Gastroesophageal sphincter (tissue), 4 donors: ENCODE measurements around the gene LRRC49. TPM values are rescaled to one million over a fixed set of nuclear protein-coding genes. Genes with fewer than 3 reads are reported as not detected.

Experiments
- ATAC-seq: fragments of 150-250 bp; one replicate; pipeline ENCODE4 v1.9.1; 2016; ENCODE audit warnings: mild to moderate bottlenecking, moderate library complexity
- H3K27ac ChIP-seq, 4 donors: fragments of 200-600 bp; sonication (generic) in 3 of 4; 1 replicate in 3 of 4; 2 replicates in 1 of 4; pipeline ENCODE4 v1.5.1; 2016 to 2019
- H3K27me3 ChIP-seq: fragments of 200-600 bp; sonication (generic); one replicate; pipeline ENCODE4 v1.5.1; 2019
- H3K36me3 ChIP-seq, 2 donors: fragments of 200-600 bp; sonication (generic); one replicate each; pipeline ENCODE4 v1.5.1; 2019; ENCODE audit warnings: control low read depth in 1 of 2
- H3K4me1 ChIP-seq, 3 donors: fragments of 200-600 bp; sonication (generic); 1 replicate in 2 of 3; 2 replicates in 1 of 3; pipeline ENCODE4 v1.5.1; 2016 to 2019; ENCODE audit warnings: control low read depth in 2 of 3
- H3K4me3 ChIP-seq, 2 donors: fragments of 200-600 bp; sonication (generic); one replicate each; pipeline ENCODE4 v1.5.1; 2019; ENCODE audit warnings: mild to moderate bottlenecking in 1 of 2, moderate library complexity in 1 of 2
- H3K9me3 ChIP-seq, 3 donors: fragments of 200-600 bp; sonication (generic); one replicate each; pipeline ENCODE4 v1.5.1; 2017 to 2019; ENCODE audit warnings: control low read depth in 2 of 3
- CTCF ChIP-seq, 4 experiments: fragments of 200-600 bp in 2 of 4; fragments of 450-650 bp in 2 of 4; sonication (generic) in 1 of 4; IDR thresholded peaks; one replicate each; pipeline ENCODE4 v1.5.1; 2017 to 2019; ENCODE audit warnings: antibody characterized with exemption in 4 of 4, mild to moderate bottlenecking in 2 of 4, moderate library complexity in 2 of 4
- EP300 ChIP-seq: sonication (generic); formaldehyde crosslinking; IDR thresholded peaks from one replicate; pipeline ENCODE4 v1.6.1; 2017; ENCODE audit warnings: antibody characterized with exemption, mild to moderate bottlenecking
- POLR2A ChIP-seq, 2 donors: fragments of 450-650 bp; IDR thresholded peaks; one replicate each; pipeline ENCODE4 v1.6.1; 2017; ENCODE audit warnings: antibody characterized with exemption in 2 of 2, mild to moderate bottlenecking in 2 of 2, moderate library complexity in 1 of 2
- POLR2AphosphoS5 ChIP-seq: sonication (generic); formaldehyde crosslinking; IDR thresholded peaks from one replicate; pipeline ENCODE4 v1.6.1; 2017; ENCODE audit warnings: antibody characterized with exemption
- WGBS, 2 donors: methylation state at CpG; one replicate each; pipeline ENCODE4 v1.1.5; 2018; ENCODE audit warnings: low coverage in 1 of 2; 5-methylcytosine and 5-hydroxymethylcytosine counted together
- total RNA-seq, 4 donors: library from RNA; depleted of rRNA; stranded (reverse); fragments of >200 nt; gene quantifications; one replicate each; pipeline ENCODE4 v1.1.0, GENCODE V29; 2016

LRRC49 gene
- total RNA-seq, 4 donors from 2014 or later = 5.8 to 14.5 (median 9.2) TPM

DNA sequence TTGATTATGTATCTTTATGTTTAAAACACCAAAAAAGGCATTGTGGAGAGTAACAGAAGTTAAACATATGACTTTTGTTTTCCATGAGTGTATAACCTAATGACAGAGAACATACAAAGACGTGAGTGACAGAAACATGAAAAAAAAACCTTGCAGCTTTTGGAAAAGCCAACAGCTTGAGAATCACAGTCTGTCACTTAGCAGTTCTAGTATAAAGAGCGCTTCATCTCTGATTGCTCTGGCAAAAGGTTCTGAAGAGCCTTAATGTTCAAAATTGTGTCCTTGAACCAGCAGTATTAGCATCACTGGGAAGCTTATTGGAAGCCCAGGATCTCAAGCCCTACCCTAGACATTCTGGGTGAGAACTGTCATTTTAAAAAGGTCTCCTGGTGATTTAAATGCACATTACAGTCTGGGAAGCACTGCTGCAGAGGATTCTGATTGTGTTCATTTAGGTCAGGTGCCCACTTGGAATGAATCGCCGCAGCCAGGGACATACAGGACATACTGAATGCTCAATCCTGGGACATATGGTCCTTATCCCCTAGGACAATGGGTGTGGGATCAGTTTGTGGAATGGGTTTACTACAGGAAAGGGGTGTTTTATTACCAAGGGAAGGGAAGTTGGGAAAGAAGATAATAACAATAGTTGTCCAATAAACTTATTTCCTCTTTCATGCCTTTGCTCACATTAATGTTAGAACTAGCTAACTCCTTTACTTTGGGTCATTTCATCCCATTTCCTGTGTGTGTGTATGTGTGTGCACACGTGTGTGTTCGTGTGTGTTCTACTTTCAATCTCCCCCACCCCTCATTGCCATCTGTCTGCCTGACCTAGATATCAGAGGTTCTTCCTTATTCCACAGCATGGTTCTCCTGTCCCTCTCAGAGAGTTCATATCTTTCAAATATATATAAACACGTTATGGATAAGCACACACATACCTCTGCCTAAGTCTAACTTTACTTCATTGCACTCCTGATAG, 55.0 kb downstream of the LRRC49 start:
- no peak for ATAC-seq

GRCh38 chr15:70950953-70951352, 58.3 kb downstream of the LRRC49 start:
- Histone ChIP-seq H3K27me3 (no peaks in the 10 kb centered on the region), H3K36me3 (no peaks in the 10 kb centered on the region), H3K4me3 (no peak overlapping the region), H3K4me1 (peaks cover 0 to under 1% (median 0%) of the 10 kb centered on the region in 3 donors), H3K9me3 (peaks cover 0 to 13% (median 0%) of the 10 kb centered on the region in 3 donors), H3K27ac (no peak overlapping the region)
- TF ChIP-seq POLR2AphosphoS5 (no peak), EP300 (no peak), CTCF (IDR thresholded peaks at IDR 0.05) (no peak), POLR2A (IDR thresholded peaks at IDR 0.05) (no peak)
- no peak for ATAC-seq

More for the DNA sequence above, 55.0 kb downstream of the LRRC49 start:
- Histone ChIP-seq H3K9me3 (peaks cover 0 to 13% (median 0%) of the 10 kb centered on the region in 3 donors), H3K36me3 (peaks cover 0 to 6% of the 10 kb centered on the region in 2 donors), H3K4me3 (no peak overlapping the region), H3K27ac (no peak overlapping the region), H3K4me1 (peaks cover 0 to 5% (median 0%) of the 10 kb centered on the region in 3 donors), H3K27me3 (no peaks in the 10 kb centered on the region)
- 67 to 79% methylated on average over 7 of the region's 7 CpGs for WGBS, 2 donors
- TF ChIP-seq EP300 (no peak), POLR2A (IDR thresholded peaks at IDR 0.05) (no peak), CTCF (IDR thresholded peaks at IDR 0.05) (no peak), POLR2AphosphoS5 (no peak)

GRCh38 chr15:70954171-70954570, 61.5 kb downstream of the LRRC49 start:
- Histone ChIP-seq H3K4me3 (no peak overlapping the region), H3K36me3 (no peaks in the 10 kb centered on the region), H3K4me1 (peaks cover 0 to 9% (median 0%) of the 10 kb centered on the region in 3 donors), H3K27ac (no peak overlapping the region), H3K27me3 (no peaks in the 10 kb centered on the region), H3K9me3 (peaks cover 0 to 13% (median 0%) of the 10 kb centered on the region in 3 donors)
- 100% methylated on average over 1 of the region's 1 CpG; no CpG with 5 or more reads in 1 of the 2 donors for WGBS, 2 donors
- ATAC-seq = no peak
- TF ChIP-seq EP300 (no peak), POLR2AphosphoS5 (no peak), POLR2A (IDR thresholded peaks at IDR 0.05) (no peak), CTCF (IDR thresholded peaks at IDR 0.05) (no peak)

DNA sequence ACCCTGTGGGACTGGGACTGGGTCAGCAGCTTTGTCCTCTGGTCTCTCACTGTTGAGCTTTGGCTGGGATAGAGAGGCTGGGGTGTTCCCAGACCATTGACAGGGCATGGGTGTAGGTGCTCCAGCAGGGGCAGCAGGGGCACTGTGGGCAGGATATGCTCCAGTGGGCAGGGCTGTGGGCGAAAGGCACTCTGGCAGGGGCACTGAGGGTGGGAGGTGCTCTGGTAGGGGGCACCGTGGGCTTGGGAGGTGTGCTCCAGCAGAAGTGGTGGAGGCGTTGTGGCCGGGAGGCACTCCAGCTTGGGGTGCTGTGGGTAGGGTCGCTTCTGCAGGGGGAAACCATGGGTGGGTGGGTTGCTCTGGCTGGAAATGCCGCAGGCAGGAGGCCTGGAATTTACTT, 62.1 kb downstream of the LRRC49 start:
- WGBS, 2 donors = 92 to 94% methylated on average over 3 of the region's 6 CpGs

More for the DNA sequence above, 62.1 kb downstream of the LRRC49 start:
- peaks cover 0 to 9% (median 0%) of the 10 kb centered on the region in 3 donors for H3K4me1 ChIP-seq
- peaks cover 0 to 13% (median 0%) of the 10 kb centered on the region in 3 donors for H3K9me3 ChIP-seq
- H3K4me3 ChIP-seq = no peak overlapping the region
- TF ChIP-seq EP300 (no peak), POLR2A (IDR thresholded peaks at IDR 0.05) (no peak), POLR2AphosphoS5 (no peak), CTCF (IDR thresholded peaks at IDR 0.05) (no peak)
- no peak for ATAC-seq
- H3K36me3 ChIP-seq = no peaks in the 10 kb centered on the region
- H3K27me3 ChIP-seq = no peaks in the 10 kb centered on the region
- no peak overlapping the region for H3K27ac ChIP-seq
